Measurements from ENCODE around the gene KLHL34. TPM values are rescaled to one million over a fixed set of nuclear protein-coding genes. Genes with fewer than 3 reads are reported as not detected.

Gene KLHL34
- total and polyA plus RNA-seq, 7 experiments from 2014 or later: 0.41 to 5.3 (median 3.5) TPM

GRCh38 chrX:21666679-21667078 lies 8.5 kb upstream of the KLHL34 start:
- POLR2A ChIA-PET: no interaction called here
- no peaks in the 10 kb centered on the region for H3K36me3 ChIP-seq (ENCODE audit: control insufficient read depth in 2 of 3, insufficient read depth in 3 of 3, low read length in 3 of 3)
- H3K36me3 Mint-ChIP-seq: no peaks in the 10 kb centered on the region
- no peak for ATAC-seq
- DNase-seq: no peak
- no peak overlapping the region for H3K4me3 ChIP-seq (ENCODE audit: low read length)
- no peaks in the 10 kb centered on the region for H3K9me3 Mint-ChIP-seq
- intact Hi-C loops (cut with micrococcal nuclease): no loop called here
- no peak overlapping the region for H3K4me3 Mint-ChIP-seq
- H3K27me3 ChIP-seq (ENCODE audit: control insufficient read depth in 2 of 2, insufficient read depth in 2 of 2, low read length in 2 of 2): no peaks in the 10 kb centered on the region
- H3K9me3 ChIP-seq (ENCODE audit: control insufficient read depth in 2 of 3, low read length in 3 of 3): no peaks in the 10 kb centered on the region
- peaks cover 0 to 6% (median 4%) of the 10 kb centered on the region in 5 donors for H3K27me3 Mint-ChIP-seq
- no peak overlapping the region for H3K27ac ChIP-seq (ENCODE audit: low read depth, low read length)
- H3K4me1 Mint-ChIP-seq: peaks cover 0 to 1% (median 0%) of the 10 kb centered on the region in 7 donors
- no peak overlapping the region for H3K27ac Mint-ChIP-seq
- H3K4me1 ChIP-seq (ENCODE audit: control insufficient read depth in 2 of 2, insufficient read depth in 2 of 2, low read length in 2 of 2): no peaks in the 10 kb centered on the region
- CTCF ChIA-PET: no interaction called here

DNA sequence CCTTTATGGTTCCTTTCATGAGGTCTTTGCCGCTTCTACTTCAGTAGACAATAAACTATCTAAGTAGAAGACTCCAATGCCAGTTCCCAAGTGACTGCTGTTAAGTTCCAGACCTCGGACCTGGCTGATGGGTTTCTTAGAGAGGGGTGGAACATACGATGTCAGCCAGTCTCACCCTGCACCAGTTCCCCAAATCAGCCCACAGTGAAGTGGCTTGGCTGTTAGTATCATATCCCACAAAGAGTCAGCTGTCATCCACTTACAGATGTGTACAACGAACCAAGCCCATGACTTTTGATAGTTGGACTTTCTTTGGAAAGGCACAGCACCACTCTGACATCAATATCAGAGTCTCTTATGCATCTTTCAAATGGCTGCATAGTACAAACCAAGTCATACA lies 8.1 kb upstream of the KLHL34 start:
- ChIA-PET POLR2A (no interaction called here), CTCF (no interaction called here)
- no peaks in the 10 kb centered on the region for H3K9me3 ChIP-seq (ENCODE audit: control insufficient read depth in 2 of 3, low read length in 3 of 3)
- no peaks in the 10 kb centered on the region for H3K36me3 Mint-ChIP-seq
- no peak overlapping the region for H3K27ac ChIP-seq (ENCODE audit: low read depth, low read length)
- H3K4me1 Mint-ChIP-seq: peaks cover 0 to 1% (median 0%) of the 10 kb centered on the region in 7 donors
- no peaks in the 10 kb centered on the region for H3K27me3 ChIP-seq (ENCODE audit: control insufficient read depth in 2 of 2, insufficient read depth in 2 of 2, low read length in 2 of 2)
- peaks cover 0 to 6% (median 4%) of the 10 kb centered on the region in 5 donors for H3K27me3 Mint-ChIP-seq
- ATAC-seq: no peak
- no peaks in the 10 kb centered on the region for H3K4me1 ChIP-seq (ENCODE audit: control insufficient read depth in 2 of 2, insufficient read depth in 2 of 2, low read length in 2 of 2)
- H3K4me3 Mint-ChIP-seq: no peak overlapping the region
- H3K27ac Mint-ChIP-seq: no peak overlapping the region
- DNase-seq: no peak
- no peak overlapping the region for H3K4me3 ChIP-seq (ENCODE audit: low read length)
- H3K9me3 Mint-ChIP-seq: no peaks in the 10 kb centered on the region
- intact Hi-C loops (cut with micrococcal nuclease): no loop called here
- H3K36me3 ChIP-seq (ENCODE audit: control insufficient read depth in 2 of 3, insufficient read depth in 3 of 3, low read length in 3 of 3): no peaks in the 10 kb centered on the region

- Mint-ChIP-seq H3K9me3 (no peaks in the 10 kb centered on the region), H3K4me3 (no peak overlapping the region), H3K36me3 (no peaks in the 10 kb centered on the region), H3K27ac (peak overlapping the region in 1 of 9 donors; percentile 32), H3K27me3 (peaks cover 0 to 17% (median 8%) of the 10 kb centered on the region in 5 donors), H3K4me1 (peaks cover 0 to 6% (median 0%) of the 10 kb centered on the region in 7 donors)
- ChIA-PET POLR2A (no interaction called here), CTCF (no interaction called here)
- Histone ChIP-seq H3K9me3 (ENCODE audit: control insufficient read depth in 2 of 3, low read length in 3 of 3) (no peaks in the 10 kb centered on the region), H3K27me3 (ENCODE audit: control insufficient read depth in 2 of 2, insufficient read depth in 2 of 2, low read length in 2 of 2) (no peaks in the 10 kb centered on the region), H3K4me1 (ENCODE audit: control insufficient read depth in 2 of 2, insufficient read depth in 2 of 2, low read length in 2 of 2) (no peaks in the 10 kb centered on the region), H3K36me3 (ENCODE audit: control insufficient read depth in 2 of 3, insufficient read depth in 3 of 3, low read length in 3 of 3) (no peaks in the 10 kb centered on the region), H3K27ac (ENCODE audit: low read depth, low read length) (no peak overlapping the region), H3K4me3 (ENCODE audit: low read length) (no peak overlapping the region)
- no peak for DNase-seq
- ATAC-seq: no peak
- intact Hi-C loops (cut with micrococcal nuclease): no loop called here
Measured at GRCh38 chrX:21662761-21663160, 4.6 kb upstream of the KLHL34 start.

DNA sequence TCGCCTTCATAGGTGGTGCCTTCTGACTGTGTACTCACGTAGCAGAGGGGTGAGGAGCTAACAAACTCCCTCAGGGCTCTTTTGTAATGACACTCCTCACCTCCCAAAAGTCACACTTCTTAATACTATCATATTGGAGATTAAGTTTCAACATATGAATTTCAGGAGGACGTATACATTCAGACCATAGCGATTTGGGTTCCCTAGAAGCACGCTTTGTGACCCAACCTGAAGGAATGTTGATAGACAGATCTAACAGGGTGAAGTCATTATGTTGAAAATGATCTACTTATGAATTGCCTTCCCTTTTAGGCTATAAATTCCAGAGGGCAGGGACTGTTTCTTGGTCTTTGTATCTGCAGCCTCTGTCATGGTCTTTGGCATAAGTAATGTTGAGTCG lies 3.2 kb upstream of the KLHL34 start:
- ChIA-PET CTCF (no interaction called here), POLR2A (no interaction called here)
- Mint-ChIP-seq H3K27ac (no peak overlapping the region), H3K36me3 (no peaks in the 10 kb centered on the region), H3K4me3 (no peak overlapping the region), H3K27me3 (peaks cover 0 to 17% (median 8%) of the 10 kb centered on the region in 5 donors), H3K4me1 (peaks cover 0 to 11% (median 4%) of the 10 kb centered on the region in 7 donors), H3K9me3 (no peaks in the 10 kb centered on the region)
- H3K9me3 ChIP-seq (ENCODE audit: control insufficient read depth in 2 of 3, low read length in 3 of 3): no peaks in the 10 kb centered on the region
- DNase-seq (no peak), ATAC-seq (no peak)
- no peak overlapping the region for H3K4me3 ChIP-seq (ENCODE audit: low read length)
- no peaks in the 10 kb centered on the region for H3K27me3 ChIP-seq (ENCODE audit: control insufficient read depth in 2 of 2, insufficient read depth in 2 of 2, low read length in 2 of 2)
- H3K27ac ChIP-seq (ENCODE audit: low read depth, low read length): no peak overlapping the region
- intact Hi-C loops (cut with micrococcal nuclease): no loop called here
- H3K4me1 ChIP-seq (ENCODE audit: control insufficient read depth in 2 of 2, insufficient read depth in 2 of 2, low read length in 2 of 2): no peaks in the 10 kb centered on the region
- H3K36me3 ChIP-seq (ENCODE audit: control insufficient read depth in 2 of 3, insufficient read depth in 3 of 3, low read length in 3 of 3): no peaks in the 10 kb centered on the region

- no peaks in the 10 kb centered on the region for H3K9me3 ChIP-seq (ENCODE audit: control insufficient read depth in 2 of 3, low read length in 3 of 3)
- Mint-ChIP-seq H3K4me1 (peaks cover 0 to 18% (median 4%) of the 10 kb centered on the region in 7 donors), H3K27me3 (peaks cover 0 to 17% (median 8%) of the 10 kb centered on the region in 5 donors), H3K27ac (peak overlapping the region in 1 of 9 donors; percentile 26), H3K36me3 (no peaks in the 10 kb centered on the region), H3K4me3 (no peak overlapping the region), H3K9me3 (no peaks in the 10 kb centered on the region)
- no peaks in the 10 kb centered on the region for H3K4me1 ChIP-seq (ENCODE audit: control insufficient read depth in 2 of 2, insufficient read depth in 2 of 2, low read length in 2 of 2)
- no peaks in the 10 kb centered on the region for H3K27me3 ChIP-seq (ENCODE audit: control insufficient read depth in 2 of 2, insufficient read depth in 2 of 2, low read length in 2 of 2)
- no peak overlapping the region for H3K27ac ChIP-seq (ENCODE audit: low read depth, low read length)
- no peaks in the 10 kb centered on the region for H3K36me3 ChIP-seq (ENCODE audit: control insufficient read depth in 2 of 3, insufficient read depth in 3 of 3, low read length in 3 of 3)
- ChIA-PET CTCF (no interaction called here), POLR2A (no interaction called here)
- intact Hi-C loops (cut with micrococcal nuclease): no loop called here
- ATAC-seq (no peak), DNase-seq (no peak)
- H3K4me3 ChIP-seq (ENCODE audit: low read length): no peak overlapping the region
Measured at GRCh38 chrX:21660156-21660555, 2.0 kb upstream of the KLHL34 start.

GRCh38 chrX:21659320-21659719 lies 1.2 kb upstream of the KLHL34 start:
- CTCF ChIA-PET: no interaction called here
- no peaks in the 10 kb centered on the region for H3K36me3 Mint-ChIP-seq
- peaks cover 0 to 27% (median 4%) of the 10 kb centered on the region in 7 donors for H3K4me1 Mint-ChIP-seq
- Histone ChIP-seq H3K27me3 (ENCODE audit: control insufficient read depth in 2 of 2, insufficient read depth in 2 of 2, low read length in 2 of 2) (no peaks in the 10 kb centered on the region), H3K4me1 (ENCODE audit: control insufficient read depth in 2 of 2, insufficient read depth in 2 of 2, low read length in 2 of 2) (no peaks in the 10 kb centered on the region), H3K4me3 (ENCODE audit: low read length) (no peak overlapping the region), H3K9me3 (ENCODE audit: control insufficient read depth in 2 of 3, low read length in 3 of 3) (no peaks in the 10 kb centered on the region), H3K27ac (ENCODE audit: low read depth, low read length) (no peak overlapping the region), H3K36me3 (ENCODE audit: control insufficient read depth in 2 of 3, insufficient read depth in 3 of 3, low read length in 3 of 3) (no peaks in the 10 kb centered on the region)
- no peaks in the 10 kb centered on the region for H3K9me3 Mint-ChIP-seq
- intact Hi-C loops (cut with micrococcal nuclease): no loop called here
- no peak for DNase-seq
- ATAC-seq: no peak
- peak overlapping the region in 5 of 9 donors; percentile 24 to 81 (median 59) for H3K27ac Mint-ChIP-seq
- POLR2A ChIA-PET: interaction anchor here (0.6 kb wide), 1 partner anchor 52 kb away, joined by 3 read pairs; no protein-coding TSS in a partner anchor
- peaks cover 0 to 17% (median 8%) of the 10 kb centered on the region in 5 donors for H3K27me3 Mint-ChIP-seq
- H3K4me3 Mint-ChIP-seq: peak overlapping the region; percentile 50 to 88 (median 76)

DNA sequence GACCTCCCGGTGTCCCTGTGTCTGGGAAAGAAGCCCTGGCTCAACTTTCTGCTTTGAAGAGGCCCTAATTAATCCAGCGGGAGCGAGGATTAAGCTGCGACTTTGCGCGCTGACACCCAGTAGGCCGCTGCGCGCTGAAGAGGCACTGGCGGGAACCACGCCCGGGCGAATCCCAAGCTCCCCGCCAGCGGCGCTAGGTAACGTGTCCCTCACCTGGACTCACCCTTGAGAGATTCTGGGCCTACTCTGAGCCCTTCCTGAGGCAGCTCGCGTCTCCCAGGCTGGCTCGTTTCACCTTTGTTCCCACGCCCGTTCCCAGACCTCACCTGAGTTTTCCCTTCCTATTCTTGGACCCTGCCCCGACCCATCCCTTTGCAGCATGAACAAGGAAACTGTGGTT lies 616 bp upstream of the KLHL34 start:
- H3K4me3 ChIP-seq (ENCODE audit: low read length): peak overlapping the region; percentile 43
- peak overlapping the region; percentile 50 to 88 (median 76) for H3K4me3 Mint-ChIP-seq
- ChIA-PET CTCF (no interaction called here), POLR2A (no interaction called here)
- peak overlapping the region; percentile 59 for H3K27ac ChIP-seq (ENCODE audit: low read depth, low read length)
- peaks cover 0 to 28% (median 4%) of the 10 kb centered on the region in 7 donors for H3K4me1 Mint-ChIP-seq
- intact Hi-C loops (cut with micrococcal nuclease): loop anchor here in 1 of 2 donors (1.0 kb wide), 1 partner anchor 284 kb away; the partner anchor contains the start of gene CNKSR2
- peak overlapping the region in 5 of 9 donors; percentile 24 to 81 (median 50) for H3K27ac Mint-ChIP-seq
- H3K36me3 Mint-ChIP-seq: no peaks in the 10 kb centered on the region
- H3K27me3 ChIP-seq (ENCODE audit: control insufficient read depth in 2 of 2, insufficient read depth in 2 of 2, low read length in 2 of 2): no peaks in the 10 kb centered on the region
- H3K9me3 ChIP-seq (ENCODE audit: control insufficient read depth in 2 of 3, low read length in 3 of 3): no peaks in the 10 kb centered on the region
- ATAC-seq: no peak
- no peaks in the 10 kb centered on the region for H3K4me1 ChIP-seq (ENCODE audit: control insufficient read depth in 2 of 2, insufficient read depth in 2 of 2, low read length in 2 of 2)
- H3K9me3 Mint-ChIP-seq: no peaks in the 10 kb centered on the region
- no peaks in the 10 kb centered on the region for H3K36me3 ChIP-seq (ENCODE audit: control insufficient read depth in 2 of 3, insufficient read depth in 3 of 3, low read length in 3 of 3)
- peaks cover 0 to 17% (median 4%) of the 10 kb centered on the region in 5 donors for H3K27me3 Mint-ChIP-seq
- DNase-seq: peak in 1 of 9 donors; percentile 12

All from naive thymus-derived CD4-positive, alpha-beta T cell (primary cell).